OCI-LY7 (cell line): ENCODE data around the gene GPBAR1. TPM values are rescaled to one million over a fixed set of nuclear protein-coding genes. Genes with fewer than 3 reads are reported as not detected.
"Not testable (repeated sequence)": the region's sequence is repeated elsewhere in the genome, so short reads cannot be mapped to it uniquely, and the experiment has no call there.

Source experiments
- BruUV-seq: library from RNA; stranded (reverse); fragments of 400-500 nt; replicated peaks from 2 replicates; lab custom pipeline; 2021; lab: Mats Ljungman, UMichigan
- CTCF ChIA-PET: fragments of 300-600 bp; sonication (Branson Sonifier 250); formaldehyde crosslinking; loops from one replicate; lab custom pipeline; 2022; ENCODE audit warnings: antibody characterized with exemption; ENCODE audit not compliant: unreplicated experiment; lab: Charles Lee
- POLR2A ChIA-PET: fragments of 300-600 bp; sonication (Branson Sonifier 250); formaldehyde crosslinking; loops from one replicate; lab custom pipeline; 2022; ENCODE audit warnings: antibody characterized with exemption; lab: Charles Lee
- DNase-seq: peaks from one replicate; pipeline ENCODE4 v3.0.0-alpha.2; 2015; ENCODE audit warnings: low spot score
- H2AFZ ChIP-seq: fragments of 200-600 bp; sonication (generic), shearing (Covaris generic); 2 replicates; pipeline ENCODE4 v1.6.1; 2014; ENCODE audit warnings: mild to moderate bottlenecking, antibody characterized with exemption, low read length, moderate library complexity
- H3K27ac ChIP-seq: fragments of 200-600 bp; sonication (generic); 2 replicates; pipeline ENCODE4 v1.5.1; 2014; ENCODE audit warnings: mixed run types, low read depth, mild to moderate bottlenecking, moderate library complexity, low read length, inconsistent platforms; ENCODE audit not compliant: poor library complexity, severe bottlenecking
- H3K36me3 ChIP-seq: fragments of 200-600 bp; sonication (generic); 2 replicates; pipeline ENCODE4 v1.6.1; 2014; ENCODE audit warnings: mild to moderate bottlenecking, antibody characterized with exemption, low read length, moderate library complexity, mixed read lengths; ENCODE audit not compliant: insufficient read depth
- H3K4me1 ChIP-seq: fragments of 200-600 bp; sonication (generic); 2 replicates; pipeline ENCODE4 v1.5.1; 2014; ENCODE audit warnings: mild to moderate bottlenecking, low read length; ENCODE audit not compliant: insufficient read depth, poor library complexity, severe bottlenecking
- H3K4me2 ChIP-seq: fragments of 200-600 bp; sonication (generic); 2 replicates; pipeline ENCODE4 v1.6.1; 2014; ENCODE audit warnings: mild to moderate bottlenecking, low read length
- H3K4me3 ChIP-seq: fragments of 200-600 bp; sonication (generic); 2 replicates; pipeline ENCODE4 v1.5.1; 2014; ENCODE audit warnings: mild to moderate bottlenecking, low read depth, low read length; ENCODE audit not compliant: poor library complexity, severe bottlenecking
- H3K79me2 ChIP-seq: fragments of 200-600 bp; sonication (generic); 2 replicates; pipeline ENCODE4 v1.6.1; 2016; ENCODE audit warnings: low read depth, mild to moderate bottlenecking, low read length, moderate library complexity, mixed read lengths; ENCODE audit not compliant: insufficient read depth
- H3K9me2 ChIP-seq: fragments of 200-600 bp; sonication (generic); 2 replicates; pipeline ENCODE4 v1.6.1; 2016; ENCODE audit warnings: mild to moderate bottlenecking, low read length, mixed read lengths; ENCODE audit not compliant: insufficient read depth
- H3K9me3 ChIP-seq: fragments of 200-600 bp; sonication (generic); 2 replicates; pipeline ENCODE4 v1.6.1; 2014; ENCODE audit warnings: mild to moderate bottlenecking, mixed run types, low read length, mixed read lengths
- H4K20me1 ChIP-seq: fragments of 200-600 bp; sonication (generic); 2 replicates; pipeline ENCODE4 v1.6.1; 2014; ENCODE audit warnings: mild to moderate bottlenecking, antibody characterized with exemption, low read length, moderate library complexity, mixed read lengths; ENCODE audit not compliant: insufficient read depth
- EZH2phosphoT487 ChIP-seq: fragments of 200-600 bp; sonication (generic); IDR thresholded peaks from 2 replicates; pipeline ENCODE4 v1.6.1; 2018; ENCODE audit warnings: low read depth, borderline replicate concordance, mild to moderate bottlenecking, mixed run types, antibody characterized with exemption, low read length, moderate library complexity, mixed read lengths
- intact Hi-C: fragments of 100-400 bp; cut with micrococcal nuclease; formaldehyde crosslinking; loops from one replicate; pipeline ENCODE4 v1.10.0; 2022; ENCODE audit not compliant: unreplicated experiment
- total RNA-seq, 2 experiments: library from RNA; depleted of rRNA in 1 of 2; stranded (reverse); fragments of >200 nt in 1 of 2; shearing (Covaris generic) in 1 of 2; gene quantifications; 2 replicates each; pipeline ENCODE4 v1.2.3, GENCODE V29; 2014 to 2022
- TF ChIP-seq, protein P1 (sequence below): fragments of 200-600 bp; sonication (generic); conservative IDR thresholded peaks from 2 replicates; pipeline ENCODE4 v1.5.1; 2014; ENCODE audit warnings: mild to moderate bottlenecking, antibody characterized with exemption, low read length, moderate library complexity, mixed read lengths

GPBAR1 gene
- total RNA-seq, 2 experiments from 2014 or later = 0.22 to 0.40 TPM

GRCh38 chr2:218310853-218311540 lies 50.2 kb downstream of the GPBAR1 start:
- intact Hi-C loops = no loop called here
- Histone ChIP-seq H3K4me3 (no peak overlapping the region), H3K36me3 (no peaks in the 10 kb centered on the region), H3K9me2 (no peaks in the 10 kb centered on the region), H3K27ac (no peak overlapping the region), H3K4me1 (peaks cover 17% of the 10 kb centered on the region), H4K20me1 (no peaks in the 10 kb centered on the region), H3K9me3 (no peaks in the 10 kb centered on the region), H3K4me2 (no peak overlapping the region), H3K79me2 (no peaks in the 10 kb centered on the region), H2AFZ (no peak overlapping the region)
- ChIA-PET CTCF (no interaction called here), POLR2A (no interaction called here)
- BruUV-seq = no TSS peak
- DNase-seq = no peak
- TF ChIP-seq, protein P1, sequence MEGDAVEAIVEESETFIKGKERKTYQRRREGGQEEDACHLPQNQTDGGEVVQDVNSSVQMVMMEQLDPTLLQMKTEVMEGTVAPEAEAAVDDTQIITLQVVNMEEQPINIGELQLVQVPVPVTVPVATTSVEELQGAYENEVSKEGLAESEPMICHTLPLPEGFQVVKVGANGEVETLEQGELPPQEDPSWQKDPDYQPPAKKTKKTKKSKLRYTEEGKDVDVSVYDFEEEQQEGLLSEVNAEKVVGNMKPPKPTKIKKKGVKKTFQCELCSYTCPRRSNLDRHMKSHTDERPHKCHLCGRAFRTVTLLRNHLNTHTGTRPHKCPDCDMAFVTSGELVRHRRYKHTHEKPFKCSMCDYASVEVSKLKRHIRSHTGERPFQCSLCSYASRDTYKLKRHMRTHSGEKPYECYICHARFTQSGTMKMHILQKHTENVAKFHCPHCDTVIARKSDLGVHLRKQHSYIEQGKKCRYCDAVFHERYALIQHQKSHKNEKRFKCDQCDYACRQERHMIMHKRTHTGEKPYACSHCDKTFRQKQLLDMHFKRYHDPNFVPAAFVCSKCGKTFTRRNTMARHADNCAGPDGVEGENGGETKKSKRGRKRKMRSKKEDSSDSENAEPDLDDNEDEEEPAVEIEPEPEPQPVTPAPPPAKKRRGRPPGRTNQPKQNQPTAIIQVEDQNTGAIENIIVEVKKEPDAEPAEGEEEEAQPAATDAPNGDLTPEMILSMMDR = no peak
- no peak for TF ChIP-seq EZH2phosphoT487

GRCh38 chr2:218311541-218312266 lies 50.9 kb downstream of the GPBAR1 start:
- CTCF ChIA-PET, H3K27ac ChIP-seq, H3K9me2 ChIP-seq, H4K20me1 ChIP-seq, intact Hi-C loops, DNase-seq, H3K36me3 ChIP-seq, H3K4me3 ChIP-seq, BruUV-seq, H3K4me2 ChIP-seq, H3K79me2 ChIP-seq, H3K9me3 ChIP-seq, H2AFZ ChIP-seq: not testable (repeated sequence)
- peaks cover 14% of the 10 kb centered on the region for H3K4me1 ChIP-seq
- POLR2A ChIA-PET = interaction anchor here (1.0 to 1.1 kb wide), 2 partner anchors 9 to 11 kb away, joined by 3 to 4 read pairs; no protein-coding TSS in a partner anchor

DNA sequence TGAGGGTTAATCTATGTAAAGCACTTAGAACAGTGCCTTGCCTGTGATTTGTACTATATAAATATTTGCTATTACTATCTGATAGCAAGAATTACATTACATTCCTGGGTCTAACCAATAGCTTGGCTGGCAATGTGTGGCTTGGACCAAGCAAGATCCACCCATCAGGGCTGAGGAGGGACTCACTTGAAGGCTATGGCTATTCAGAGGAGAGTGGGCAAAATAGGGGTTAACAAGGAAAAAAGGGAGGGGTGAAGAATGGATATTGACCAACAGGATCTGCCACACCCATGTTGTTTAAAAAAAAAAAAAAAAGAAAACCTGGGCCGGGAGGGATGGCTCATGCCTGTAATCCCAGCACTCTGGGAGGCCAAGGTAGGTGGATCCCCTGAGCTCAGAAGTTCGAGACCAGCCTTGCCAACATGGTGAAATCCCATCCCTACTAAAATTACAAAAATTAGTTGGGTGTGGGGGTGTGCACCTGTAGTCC lies 51.5 kb downstream of the GPBAR1 start:
- H3K4me2 ChIP-seq = no peak overlapping the region
- no peak overlapping the region for H2AFZ ChIP-seq
- DNase-seq = no peak
- H3K9me2 ChIP-seq = no peaks in the 10 kb centered on the region
- BruUV-seq = no TSS peak
- no peaks in the 10 kb centered on the region for H3K9me3 ChIP-seq
- H3K27ac ChIP-seq = no peak overlapping the region
- ChIA-PET POLR2A (interaction anchor here (1.0 to 1.1 kb wide), 2 partner anchors 10 to 11 kb away, joined by 3 to 4 read pairs; no protein-coding TSS in a partner anchor), CTCF (no interaction called here)
- no peaks in the 10 kb centered on the region for H3K36me3 ChIP-seq
- no peaks in the 10 kb centered on the region for H4K20me1 ChIP-seq
- intact Hi-C loops = no loop called here
- H3K4me1 ChIP-seq = peaks cover 16% of the 10 kb centered on the region
- no peak overlapping the region for H3K4me3 ChIP-seq
- TF ChIP-seq, protein P1 = no peak
- no peak for TF ChIP-seq EZH2phosphoT487
- H3K79me2 ChIP-seq = no peaks in the 10 kb centered on the region
